NCI-H1930 (cell line): ENCODE measurements around the gene RANBP9.

Experiments used
- DNase-seq, 2 experiments: peaks; one replicate each; lab custom pipeline; 2025; lab: John Stamatoyannopoulos, UW

The RANBP9 gene

GRCh38 chr6:13653296-13653695, 58.3 kb downstream of the RANBP9 start:
- DNase-seq: no peak

- no peak for DNase-seq
Measured at GRCh38 chr6:13649393-13649792, 62.2 kb downstream of the RANBP9 start.

GRCh38 chr6:13648850-13649249, 62.8 kb downstream of the RANBP9 start:
- DNase-seq: no peak

GRCh38 chr6:13643125-13643524, 68.5 kb downstream of the RANBP9 start:
- DNase-seq: no peak

- no peak for DNase-seq
Measured at GRCh38 chr6:13641315-13641714, 70.3 kb downstream of the RANBP9 start.

- no peak for DNase-seq
Measured at GRCh38 chr6:13638626-13639025, 73.0 kb downstream of the RANBP9 start.

- DNase-seq: no peak
Measured at GRCh38 chr6:13638014-13638413, 73.6 kb downstream of the RANBP9 start.

GRCh38 chr6:13635948-13636658, 75.5 kb downstream of the RANBP9 start:
- no peak for DNase-seq

GRCh38 chr6:13633343-13633742, 78.3 kb downstream of the RANBP9 start:
- DNase-seq: no peak

GRCh38 chr6:13630499-13630898, 81.1 kb downstream of the RANBP9 start:
- no peak for DNase-seq

- DNase-seq: no peak
Measured at GRCh38 chr6:13629459-13630116, 82.0 kb downstream of the RANBP9 start.

GRCh38 chr6:13624871-13625288, 86.8 kb downstream of the RANBP9 start:
- peak in 1 of 2 experiments; percentile 21 for DNase-seq

GRCh38 chr6:13617066-13617465, 94.6 kb downstream of the RANBP9 start:
- DNase-seq: no peak

- no peak for DNase-seq
Measured at GRCh38 chr6:13615792-13616120, 95.9 kb downstream of the RANBP9 start.

GRCh38 chr6:13614926-13615791, 96.5 kb downstream of the RANBP9 start, which contains the start of gene NOL7:
Gene NOL7 (plus strand): TSS chr6:13615335. CDS start chr6:13615359, 24 bp downstream.
- peak; percentile 94 to 97 for DNase-seq

GRCh38 chr6:13614126-13614925, 97.3 kb downstream of the RANBP9 start:
- DNase-seq: peak; percentile 16 to 18

- DNase-seq: no peak
Measured at GRCh38 chr6:13613029-13613594, 98.5 kb downstream of the RANBP9 start.

- DNase-seq: no peak
Measured at GRCh38 chr6:13611715-13612114, 99.9 kb downstream of the RANBP9 start.

- no peak for DNase-seq
Measured at GRCh38 chr6:13605634-13606033, 106.0 kb downstream of the RANBP9 start.

GRCh38 chr6:13604546-13605416, 106.9 kb downstream of the RANBP9 start:
- DNase-seq: no peak

- no peak for DNase-seq
Measured at GRCh38 chr6:13604135-13604534, 107.5 kb downstream of the RANBP9 start.
